CD4-positive, alpha-beta T cell (primary cell): ENCODE results near the gene ZNF518B. TPM values are rescaled to one million over a fixed set of nuclear protein-coding genes. Genes with fewer than 3 reads are reported as not detected.

Source experiments
- ATAC-seq: fragments of 200-7000 bp; cut with Tn5 transposase; one replicate; pipeline ENCODE4 v1.10.0; 2022; ENCODE audit warnings: mild to moderate bottlenecking; ENCODE audit not compliant: poor library complexity
- CTCF ChIA-PET: fragments of 350-600 bp; sonication (Branson Sonifier 250); formaldehyde crosslinking; loops from one replicate; lab custom pipeline; 2021; ENCODE audit warnings: antibody characterized with exemption, inconsistent platforms; lab: Charles Lee
- POLR2A ChIA-PET: fragments of 350-600 bp; sonication (Branson Sonifier 250); formaldehyde crosslinking; loops from one replicate; lab custom pipeline; 2021; ENCODE audit warnings: antibody characterized with exemption, inconsistent platforms; lab: Charles Lee
- DNase-seq, 14 experiments: peaks; one replicate each; pipeline ENCODE4 v3.0.0-alpha.2; 2013 to 2020; ENCODE audit warnings: mixed read lengths in 2 of 14
- H3K27ac ChIP-seq, 2 donors: one replicate each; pipeline versions ENCODE4 v1.5.1 to v1.7.0; 2013; ENCODE audit warnings: low read length in 2 of 2, low read depth in 1 of 2, mild to moderate bottlenecking in 1 of 2
- H3K27me3 ChIP-seq, 2 experiments: 1 replicate in 1 of 2; 2 replicates in 1 of 2; pipeline versions ENCODE4 v1.6.1 to v1.7.0; 2013; ENCODE audit warnings: low read length in 2 of 2, control low read depth in 1 of 2, mild to moderate bottlenecking in 1 of 2, moderate library complexity in 1 of 2; ENCODE audit not compliant: insufficient read depth in 2 of 2, control insufficient read depth in 1 of 2
- H3K36me3 ChIP-seq: one replicate; pipeline ENCODE4 v1.6.1; 2013; ENCODE audit warnings: low read length, control low read depth; ENCODE audit not compliant: insufficient read depth
- H3K4me1 ChIP-seq: one replicate; pipeline ENCODE4 v1.6.1; 2013; ENCODE audit warnings: low read length, control low read depth; ENCODE audit not compliant: insufficient read depth
- H3K4me3 ChIP-seq: one replicate; pipeline ENCODE4 v1.5.1; 2013; ENCODE audit warnings: mild to moderate bottlenecking, low read length, moderate library complexity
- H3K9me3 ChIP-seq, 2 experiments: 1 replicate in 1 of 2; 2 replicates in 1 of 2; pipeline versions ENCODE4 v1.6.1 to v1.7.0; 2013; ENCODE audit warnings: low read length in 2 of 2, mild to moderate bottlenecking in 2 of 2, control low read depth in 1 of 2, moderate library complexity in 1 of 2; ENCODE audit not compliant: control insufficient read depth in 1 of 2, insufficient read depth in 1 of 2
- H3K27ac Mint-ChIP-seq: one replicate; pipeline ENCODE4 v1.8.0; 2020; ENCODE audit warnings: mixed read lengths
- H3K27me3 Mint-ChIP-seq: one replicate; pipeline ENCODE4 v1.8.0; 2021; ENCODE audit warnings: mixed read lengths
- H3K36me3 Mint-ChIP-seq: one replicate; pipeline ENCODE4 v1.8.0; 2021; ENCODE audit warnings: low read depth, mixed read lengths
- H3K4me1 Mint-ChIP-seq: one replicate; pipeline ENCODE4 v1.8.0; 2021; ENCODE audit warnings: low read depth, mixed read lengths
- H3K4me3 Mint-ChIP-seq: one replicate; pipeline ENCODE4 v1.8.0; 2020; ENCODE audit warnings: mild to moderate bottlenecking, mixed read lengths
- H3K9me3 Mint-ChIP-seq: one replicate; pipeline ENCODE4 v1.8.0; 2020; ENCODE audit warnings: mixed read lengths
- CTCF ChIP-seq: fragments of 200-600 bp; IDR thresholded peaks from one replicate; pipeline ENCODE4 v1.8.0; 2022; ENCODE audit warnings: antibody characterized with exemption, mild to moderate bottlenecking
- intact Hi-C, 2 experiments: fragments of 100-400 bp; cut with DNase I in 1 of 2; cut with micrococcal nuclease in 1 of 2; formaldehyde crosslinking; loops; one replicate each; pipeline versions ENCODE4 v1.15.1 to v1.9.0; 2023 to 2025; cut with DNase I, micrococcal nuclease
- total RNA-seq, 174 experiments: library from RNA in 2 of 174; stranded (reverse) in 2 of 174; gene quantifications; one replicate each; pipeline ENCODE4 v1.2.3 and lab custom pipeline; 2021 to 2026

The ZNF518B gene
- total RNA-seq, 2 experiments from 2014 or later, result 36.5 to 37.5 TPM

- Mint-ChIP-seq H3K4me3 (no peak overlapping the region), H3K9me3 (no peaks in the 10 kb centered on the region), H3K4me1 (no peaks in the 10 kb centered on the region), H3K27me3 (peaks cover 12% of the 10 kb centered on the region), H3K36me3 (no peaks in the 10 kb centered on the region), H3K27ac (no peak overlapping the region)
- intact Hi-C loops, result no loop called here
- no peak for DNase-seq
- Histone ChIP-seq H3K4me1 (no peaks in the 10 kb centered on the region), H3K27me3 (peaks cover 2 to 5% of the 10 kb centered on the region in 2 experiments), H3K4me3 (no peak overlapping the region), H3K27ac (no peak overlapping the region), H3K36me3 (no peaks in the 10 kb centered on the region), H3K9me3 (no peaks in the 10 kb centered on the region)
- no peak for TF ChIP-seq CTCF
- ChIA-PET CTCF (no interaction called here), POLR2A (no interaction called here)
- no peak for ATAC-seq
Observed at GRCh38 chr4:10490996-10491395, 33.8 kb upstream of the ZNF518B start.

- H3K4me3 ChIP-seq, result no peak overlapping the region
- Mint-ChIP-seq H3K4me3 (no peak overlapping the region), H3K36me3 (no peaks in the 10 kb centered on the region), H3K9me3 (no peaks in the 10 kb centered on the region), H3K27ac (no peak overlapping the region), H3K27me3 (peaks cover 4% of the 10 kb centered on the region), H3K4me1 (no peaks in the 10 kb centered on the region)
- H3K36me3 ChIP-seq, result no peaks in the 10 kb centered on the region
- CTCF ChIA-PET, result no interaction called here
- no peak overlapping the region for H3K27ac ChIP-seq
- H3K27me3 ChIP-seq, result peaks cover 0 to 5% of the 10 kb centered on the region in 2 experiments
- no peak for TF ChIP-seq CTCF
- intact Hi-C loops, result loop anchor here in 1 of 2 experiments (5.0 kb wide), 1 partner anchor 46 kb away; no protein-coding TSS in a partner anchor
- DNase-seq (no peak), ATAC-seq (no peak)
- POLR2A ChIA-PET, result no interaction called here
- H3K9me3 ChIP-seq, result no peaks in the 10 kb centered on the region
- H3K4me1 ChIP-seq, result no peaks in the 10 kb centered on the region
Observed at GRCh38 chr4:10482913-10483312, 25.7 kb upstream of the ZNF518B start.

GRCh38 chr4:10480616-10481015, 23.4 kb upstream of the ZNF518B start:
- ChIA-PET POLR2A (no interaction called here), CTCF (interaction anchor here (1.2 kb wide), 1 partner anchor 19 kb away, joined by 4 read pairs; no protein-coding TSS in a partner anchor)
- TF ChIP-seq CTCF, result no peak

More at GRCh38 chr4:10480616-10481015, 23.4 kb upstream of the ZNF518B start:
- intact Hi-C loops, result loop anchor here in 1 of 2 experiments (5.0 kb wide), 1 partner anchor 43 kb away; no protein-coding TSS in a partner anchor
- H3K4me1 Mint-ChIP-seq, result no peaks in the 10 kb centered on the region
- ATAC-seq (no peak), DNase-seq (no peak)
- H3K36me3 Mint-ChIP-seq, result no peaks in the 10 kb centered on the region
- Histone ChIP-seq H3K36me3 (no peaks in the 10 kb centered on the region), H3K4me1 (no peaks in the 10 kb centered on the region), H3K9me3 (no peaks in the 10 kb centered on the region), H3K4me3 (no peak overlapping the region), H3K27me3 (no peaks in the 10 kb centered on the region), H3K27ac (no peak overlapping the region)
- no peak overlapping the region for H3K4me3 Mint-ChIP-seq
- H3K27me3 Mint-ChIP-seq, result peaks cover 6% of the 10 kb centered on the region
- no peak overlapping the region for H3K27ac Mint-ChIP-seq
- H3K9me3 Mint-ChIP-seq, result no peaks in the 10 kb centered on the region
